Stimulated activated CD4-positive, alpha-beta T cell treated with anti-CD3 and anti-CD28 coated beads, Interleukin-12 subunit alpha, Interleukin-12 subunit beta, amount 100 ng/mL, for 4 hours (primary cell): ENCODE results near the gene PARP1.

Experiments used
- DNase-seq: peaks from one replicate; pipeline ENCODE4 v3.0.0-alpha.2; 2020

PARP1 gene

DNA sequence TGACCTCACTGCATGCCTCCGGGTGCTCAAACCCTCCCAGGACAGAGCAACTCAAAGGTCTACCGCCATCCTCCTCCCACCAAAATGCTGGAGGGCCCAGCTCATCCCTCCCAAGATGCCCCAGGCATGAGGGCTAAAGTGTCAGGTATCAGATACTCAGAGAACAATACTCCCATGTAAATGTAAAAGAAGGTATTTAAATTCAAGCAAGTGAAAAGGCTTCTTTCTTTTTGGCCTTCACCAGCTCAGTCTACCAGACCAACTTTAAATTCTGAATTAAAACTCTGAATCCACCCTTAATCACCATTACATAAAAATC, 3.0 kb downstream of the PARP1 start:
- no peak for DNase-seq

DNA sequence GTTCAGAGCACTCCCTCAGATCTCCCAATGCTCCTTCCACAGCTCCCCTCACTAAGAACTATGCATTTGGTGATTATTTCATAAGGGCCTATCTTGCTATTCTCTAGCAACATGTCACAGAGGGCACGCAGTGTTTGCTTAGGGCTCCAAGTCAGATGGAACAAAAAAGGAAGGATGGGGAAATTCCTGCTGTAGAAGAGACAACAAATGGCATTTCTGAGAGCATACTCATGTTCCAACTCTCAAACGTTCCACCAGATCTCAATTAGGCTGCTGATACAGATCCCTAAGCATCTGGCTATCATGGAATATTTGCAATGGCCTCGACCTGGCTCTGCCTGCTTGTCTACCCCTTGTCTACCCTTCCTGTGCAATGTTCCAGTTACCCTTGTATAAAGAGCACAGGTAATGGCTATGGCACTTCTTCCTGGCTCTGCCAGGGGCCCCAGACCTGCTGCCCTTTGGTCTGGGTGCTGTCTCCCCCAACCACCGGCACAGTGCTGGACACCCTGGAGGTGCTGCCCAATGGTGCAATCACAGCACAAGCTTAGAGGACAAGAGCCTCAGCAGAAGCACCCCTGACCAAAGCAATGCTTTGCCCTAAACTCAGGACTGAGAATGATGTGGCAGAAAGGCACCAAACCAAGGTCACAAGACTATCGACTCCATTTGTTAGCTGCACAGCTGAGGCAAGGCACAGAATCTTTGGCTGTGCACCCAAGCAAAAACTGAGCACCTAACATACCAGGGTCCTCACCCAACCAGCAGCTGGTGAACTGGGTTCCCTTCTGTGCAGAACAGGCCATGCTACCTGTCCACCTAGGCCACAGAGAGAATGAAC, 3.6 kb downstream of the PARP1 start:
- no peak for DNase-seq

DNA sequence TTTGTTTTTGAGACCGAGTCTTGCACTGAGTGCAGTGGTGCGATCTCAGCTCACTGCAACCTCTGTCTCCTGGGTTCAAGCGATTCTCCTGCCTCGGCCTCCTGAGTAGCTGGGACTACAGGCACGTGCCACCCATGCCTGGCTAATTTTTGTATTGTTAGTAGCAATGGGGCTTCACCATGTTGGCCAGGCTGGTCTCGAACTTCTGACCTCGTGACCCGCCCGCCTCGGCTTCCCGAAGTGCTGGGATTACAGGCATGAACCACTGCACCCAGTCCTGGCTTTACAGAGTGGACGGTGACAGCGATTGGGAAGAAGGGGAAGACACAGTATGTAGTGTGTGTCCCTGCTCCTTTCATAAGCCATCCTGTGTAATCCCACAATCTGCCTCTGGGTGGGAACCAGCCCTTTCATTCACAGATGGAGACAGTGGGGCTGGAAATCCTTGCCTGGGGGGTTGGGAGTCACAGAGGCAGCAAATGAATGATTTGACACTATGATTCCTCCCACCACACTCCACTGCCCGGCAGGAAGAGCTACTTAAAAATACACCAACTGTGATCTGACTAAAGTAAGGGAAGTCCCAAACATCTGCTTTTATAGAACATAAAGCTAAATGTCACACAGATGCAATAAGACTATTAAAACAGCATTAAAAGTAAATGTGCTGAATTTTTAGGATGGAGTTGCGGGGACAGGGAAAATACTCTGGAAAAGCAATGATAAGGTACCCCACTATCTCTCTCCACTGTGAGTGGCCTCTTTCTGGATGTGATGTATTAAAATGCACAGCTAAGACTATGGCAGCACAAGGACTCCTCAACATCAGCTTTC, 4.5 kb downstream of the PARP1 start:
- DNase-seq: no peak

DNA sequence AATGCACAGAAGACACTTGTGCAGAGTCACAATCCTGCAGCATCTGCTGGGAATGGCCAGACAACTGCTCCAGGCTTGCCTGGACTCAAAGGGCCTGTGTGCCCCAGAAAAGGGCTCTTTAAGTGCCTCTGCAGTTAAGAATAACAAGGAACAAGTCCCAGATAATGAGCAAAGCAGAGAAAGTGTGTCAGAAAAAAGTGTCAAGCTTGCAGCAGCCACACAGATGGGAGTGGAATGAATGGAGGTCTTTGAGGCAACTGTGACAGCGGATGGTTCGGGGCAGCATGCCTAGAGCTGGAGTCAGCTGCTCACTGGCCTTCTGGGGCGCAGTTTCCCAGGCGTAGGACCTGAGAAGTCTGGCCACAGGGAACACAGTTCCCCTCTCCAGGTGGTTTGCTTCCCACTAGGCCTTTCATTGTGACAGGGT, 5.1 kb downstream of the PARP1 start:
- no peak for DNase-seq

DNA sequence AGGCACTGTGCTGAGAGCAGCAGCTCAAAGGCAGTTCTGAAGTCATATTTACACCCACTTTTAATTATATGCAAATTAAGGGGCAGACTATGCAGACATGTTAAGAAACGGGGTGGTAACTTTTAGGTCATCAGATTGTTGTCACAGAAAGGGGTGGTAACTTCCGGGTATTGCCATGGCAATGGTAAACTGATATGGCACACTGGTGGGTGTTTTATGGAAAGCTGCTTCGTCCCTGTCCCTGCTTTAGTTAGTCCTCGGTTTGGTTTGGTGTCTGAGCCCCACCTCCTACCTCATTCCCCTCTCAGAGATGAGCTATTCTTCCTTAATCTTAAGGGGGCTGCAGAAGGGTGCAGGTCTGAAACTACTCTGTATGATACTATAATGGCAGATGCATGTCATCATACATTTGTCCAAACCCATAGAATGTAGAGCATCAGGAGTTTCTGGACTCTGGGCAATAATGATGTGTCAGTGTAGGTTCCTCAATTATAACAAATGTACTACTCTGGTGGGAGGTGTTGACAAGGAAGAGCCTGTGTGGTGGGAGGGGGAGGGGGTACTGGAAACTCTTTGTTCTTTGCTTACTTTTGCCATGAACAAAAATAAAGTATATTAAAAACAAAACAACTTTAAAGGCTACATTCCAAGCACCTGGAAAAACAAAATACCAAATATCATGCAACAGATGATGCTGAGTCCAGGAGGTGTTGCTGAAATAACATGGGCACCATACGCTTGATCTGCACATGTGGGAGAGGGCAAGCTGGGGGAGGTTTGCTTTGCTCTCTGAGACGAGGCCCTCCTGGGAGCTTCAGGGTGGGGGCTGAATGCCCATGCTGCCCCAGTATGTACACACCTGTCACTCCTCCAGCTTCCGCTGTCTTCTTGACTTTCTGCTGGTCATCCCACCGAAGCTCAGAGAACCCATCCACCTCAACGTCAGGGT, 6.3 kb downstream of the PARP1 start:
- no peak for DNase-seq

DNA sequence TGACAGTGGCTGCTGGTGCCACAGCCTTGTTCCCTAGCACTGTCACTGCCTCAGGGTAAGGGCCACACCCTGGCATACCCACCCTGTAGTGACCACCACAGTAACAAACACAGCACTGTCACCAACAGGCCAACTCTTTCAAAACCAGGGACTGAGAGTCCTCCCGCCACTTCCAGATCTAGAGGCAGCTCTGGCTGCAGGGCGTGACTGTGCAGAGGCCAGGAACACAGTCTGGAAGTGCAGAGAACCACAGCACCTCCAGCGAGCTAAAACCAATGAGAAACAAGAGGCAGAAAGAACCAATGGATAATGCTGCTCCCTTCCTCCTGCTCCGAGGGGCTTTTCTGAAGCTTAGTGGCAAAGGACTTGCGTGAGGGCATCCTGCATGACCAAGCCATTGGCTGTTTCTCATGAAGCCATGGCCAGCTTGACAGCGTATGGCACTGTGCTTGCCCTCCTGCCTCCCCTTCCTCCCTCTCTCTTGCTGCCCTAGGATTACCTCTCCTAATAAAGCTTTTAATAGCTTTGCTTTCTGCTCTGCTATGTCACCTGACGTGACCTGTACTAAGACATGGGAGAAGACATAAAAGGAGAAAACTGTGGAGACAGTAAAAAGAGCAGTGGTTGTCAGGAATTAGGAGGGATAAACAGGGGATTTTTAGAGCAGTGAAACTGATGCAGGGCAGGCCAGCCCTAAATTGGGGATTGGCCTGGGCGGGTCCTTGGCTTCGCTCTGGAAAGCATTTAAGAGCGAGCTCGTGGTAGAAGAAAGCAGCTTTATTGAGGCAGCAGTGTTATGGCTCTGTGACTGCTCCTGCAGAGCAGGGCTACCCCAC, 7.2 kb downstream of the PARP1 start:
- DNase-seq: no peak

DNA sequence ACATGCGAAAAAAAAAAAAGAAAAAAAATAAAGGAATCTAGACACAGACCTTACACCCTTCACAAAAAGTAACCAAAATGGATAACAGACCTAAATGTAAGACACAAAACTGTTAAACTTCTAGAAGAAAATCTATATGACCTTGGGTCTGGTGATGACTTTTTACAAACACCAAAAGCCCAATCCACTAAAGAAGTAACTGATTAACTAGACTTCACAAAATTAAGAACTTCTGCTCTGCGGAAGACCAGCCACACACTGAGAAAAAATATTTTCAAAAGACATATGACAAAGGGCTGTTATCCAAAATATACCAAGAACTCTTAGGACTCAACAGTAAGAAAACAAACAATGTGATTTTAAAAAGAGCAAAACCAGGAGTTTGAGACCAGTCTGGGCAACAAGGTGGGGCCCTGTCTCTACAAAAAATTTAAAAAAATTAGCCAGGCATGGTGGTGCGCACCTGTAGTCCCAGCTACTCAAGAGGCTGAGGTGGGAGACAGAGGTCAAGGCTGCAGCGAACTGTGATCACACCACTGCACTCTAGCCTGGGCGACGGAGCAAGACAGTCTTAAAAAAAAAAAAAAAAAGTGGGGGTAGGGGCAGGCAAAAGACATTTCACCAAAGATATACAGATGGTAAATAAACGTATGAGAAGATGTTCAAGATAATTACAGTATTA, 9.8 kb downstream of the PARP1 start:
- DNase-seq: no peak

DNA sequence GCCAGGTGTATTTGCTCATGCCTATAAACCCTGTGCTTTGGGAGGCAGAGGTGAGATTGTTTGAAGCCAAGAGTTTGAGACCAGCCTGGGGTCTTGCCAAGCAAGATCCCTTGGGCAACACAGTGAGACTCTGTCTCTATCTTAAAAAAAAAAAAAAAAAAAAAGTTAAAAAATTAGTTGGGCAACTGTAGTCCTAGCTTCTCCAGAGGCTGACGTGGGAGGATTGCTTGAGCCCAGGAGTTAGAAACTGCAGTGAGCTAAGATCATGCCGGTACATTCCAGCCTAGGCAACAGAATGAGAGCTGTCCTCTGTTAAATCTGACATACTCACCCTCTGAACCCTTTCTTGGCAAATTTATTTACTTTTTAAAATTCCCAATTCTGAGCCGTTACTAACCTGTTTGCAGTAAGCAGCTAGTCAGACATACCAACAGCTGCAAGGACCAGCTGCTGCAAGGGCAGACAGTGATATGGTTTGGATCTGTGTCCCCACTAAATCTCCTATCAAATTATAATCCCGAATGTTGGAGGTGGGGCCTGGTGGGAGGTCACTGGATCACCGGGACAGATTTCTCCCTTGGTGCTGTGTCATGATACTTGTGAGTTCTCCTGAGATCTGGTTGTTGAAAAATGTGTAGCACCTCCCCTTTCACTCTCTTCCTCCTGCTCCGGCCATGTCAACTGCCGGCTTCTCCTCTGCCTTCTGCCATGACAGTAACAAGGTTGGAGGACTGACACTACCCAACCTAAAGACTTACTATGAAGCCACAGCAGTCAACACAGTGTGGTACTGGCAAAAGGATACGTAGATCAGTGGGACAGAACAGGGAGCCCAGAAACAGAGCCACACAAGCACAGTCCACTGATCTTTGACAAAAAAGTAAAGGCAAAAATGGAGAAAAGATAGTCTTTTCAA, 10.6 kb downstream of the PARP1 start:
- no peak for DNase-seq

DNA sequence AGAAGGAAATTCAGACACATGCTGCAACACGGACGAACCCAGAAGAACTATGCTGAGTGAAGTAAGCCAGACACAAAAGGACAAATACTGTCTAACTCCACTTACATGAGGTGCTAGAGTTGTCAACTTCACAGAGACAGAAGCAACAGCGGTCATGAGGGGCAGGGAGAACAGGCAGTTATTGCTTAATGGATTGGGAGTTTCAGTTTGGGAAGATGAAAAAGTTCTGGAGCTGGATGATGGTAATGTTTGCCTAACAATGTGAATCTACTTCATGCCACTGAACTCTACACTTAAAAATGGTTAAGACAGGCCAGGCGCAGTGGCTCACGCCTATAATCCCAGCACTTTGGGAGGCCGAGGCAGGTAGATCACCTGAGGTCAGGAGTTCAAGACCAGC, 12.1 kb downstream of the PARP1 start:
- DNase-seq: no peak

DNA sequence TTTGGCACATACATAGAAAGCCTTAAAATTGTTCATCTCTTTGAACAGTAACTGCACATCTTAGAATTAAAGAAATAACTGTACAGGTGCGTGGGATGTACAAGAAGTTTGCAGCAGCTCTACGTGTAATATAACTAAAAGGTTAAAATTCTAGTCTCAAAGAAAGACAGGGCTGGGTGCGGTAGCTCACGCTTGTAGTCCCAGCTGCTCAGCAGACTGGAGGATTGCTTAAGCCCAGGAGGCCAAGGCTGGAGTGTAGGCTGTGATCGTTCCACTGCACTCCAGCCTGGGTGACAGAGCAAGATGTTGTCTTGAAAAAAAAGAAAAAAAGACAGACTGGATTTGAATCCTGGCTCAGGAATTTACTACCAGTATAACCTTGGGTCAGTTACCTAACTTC, 13.4 kb downstream of the PARP1 start:
- no peak for DNase-seq

DNA sequence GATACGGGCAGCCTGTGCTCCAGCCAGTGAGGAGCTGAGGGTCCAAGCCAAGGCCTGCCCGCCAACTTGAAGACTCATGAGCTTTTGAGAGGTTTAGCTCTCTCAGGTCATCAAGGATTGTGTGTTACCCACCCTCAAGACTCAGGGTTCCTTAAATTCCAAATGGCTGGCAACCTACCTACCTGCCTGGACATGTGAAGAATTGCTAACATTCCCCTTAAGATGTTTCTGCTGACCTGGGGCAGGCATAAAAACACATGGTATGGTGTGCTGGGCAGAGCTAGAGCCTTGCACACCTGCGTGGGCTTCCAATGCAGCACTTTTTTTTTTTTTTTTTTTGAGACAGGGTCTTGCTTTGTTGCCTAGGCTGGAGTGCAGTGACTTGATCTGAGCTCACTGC, 17.2 kb downstream of the PARP1 start:
- DNase-seq: no peak

DNA sequence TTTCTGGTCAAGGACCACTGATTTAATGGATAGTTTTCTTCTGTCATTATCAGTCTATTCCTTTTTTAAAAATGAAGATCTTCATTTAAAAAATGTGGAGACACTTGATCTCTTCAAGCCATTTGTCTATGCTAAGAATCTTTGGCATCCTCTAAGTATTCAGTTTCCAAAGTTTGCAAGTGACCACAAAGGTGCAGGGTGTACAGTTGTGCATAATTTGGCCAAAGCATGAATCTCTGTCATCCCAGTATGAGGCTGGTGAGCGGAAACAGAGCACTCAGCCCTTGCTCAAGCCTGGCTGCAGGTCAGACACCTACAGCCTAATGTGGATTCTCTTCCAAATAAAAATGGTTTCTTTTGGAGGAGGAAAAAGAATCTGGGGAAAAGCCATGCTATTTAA, 19.8 kb downstream of the PARP1 start:
- DNase-seq: no peak

DNA sequence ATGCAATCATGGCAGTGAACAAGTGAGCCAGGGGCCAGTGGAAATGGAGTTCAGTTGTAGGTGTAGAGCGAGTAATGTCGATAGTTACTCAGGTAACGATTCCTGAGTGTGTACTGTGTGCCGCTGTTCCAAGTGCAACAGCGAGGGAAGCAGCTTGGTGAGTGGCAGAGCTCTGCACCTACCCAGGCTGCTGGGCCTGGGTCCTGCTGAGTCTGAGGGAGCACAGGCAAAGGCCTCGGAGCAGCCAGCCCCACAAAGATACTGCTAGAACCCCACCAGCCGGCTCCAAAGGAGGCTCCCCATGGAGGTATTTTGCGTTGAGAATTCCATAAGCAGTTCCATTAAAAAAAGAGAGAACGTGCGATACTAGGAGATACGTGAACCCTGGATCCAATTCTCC, 23.2 kb downstream of the PARP1 start:
- DNase-seq: no peak

DNA sequence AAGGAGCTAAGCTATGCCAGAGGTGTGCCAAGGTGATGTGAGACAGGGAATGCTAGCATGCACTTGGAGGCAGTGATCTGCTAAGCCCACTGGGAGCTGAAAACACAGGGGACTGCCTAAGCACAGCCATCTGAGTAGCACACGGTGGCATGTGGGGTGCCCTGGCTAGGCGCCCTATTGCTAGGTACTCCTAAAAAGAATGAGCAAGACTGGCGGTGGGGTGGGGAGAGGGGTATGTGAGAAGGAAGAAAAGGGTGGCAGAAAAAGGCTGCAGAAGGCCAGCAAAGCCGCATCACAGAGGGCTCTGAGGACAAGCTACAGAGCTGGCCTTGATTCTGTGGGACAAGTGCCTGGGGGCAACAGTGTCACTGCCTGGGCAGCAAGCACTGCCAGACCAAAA, 23.9 kb downstream of the PARP1 start:
- no peak for DNase-seq

DNA sequence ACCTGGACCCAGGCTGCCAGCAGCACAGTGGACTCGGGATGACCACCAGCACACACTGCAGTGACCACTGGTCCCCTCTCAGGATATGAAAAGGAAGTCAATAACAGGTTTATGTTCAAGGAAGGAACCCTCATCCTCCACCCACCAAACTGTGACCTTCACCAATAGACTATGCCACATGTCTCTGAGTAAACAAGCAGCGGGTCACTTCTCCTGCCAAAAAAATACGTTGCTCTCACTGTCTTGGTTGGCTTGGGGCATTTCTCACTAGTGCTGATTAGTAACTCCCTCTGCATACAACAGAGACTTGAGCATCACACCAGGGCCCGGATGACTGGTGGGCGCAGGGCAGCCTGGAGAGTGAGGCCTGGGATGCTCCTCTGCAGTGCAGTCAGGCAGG, 25.9 kb downstream of the PARP1 start:
- no peak for DNase-seq

DNA sequence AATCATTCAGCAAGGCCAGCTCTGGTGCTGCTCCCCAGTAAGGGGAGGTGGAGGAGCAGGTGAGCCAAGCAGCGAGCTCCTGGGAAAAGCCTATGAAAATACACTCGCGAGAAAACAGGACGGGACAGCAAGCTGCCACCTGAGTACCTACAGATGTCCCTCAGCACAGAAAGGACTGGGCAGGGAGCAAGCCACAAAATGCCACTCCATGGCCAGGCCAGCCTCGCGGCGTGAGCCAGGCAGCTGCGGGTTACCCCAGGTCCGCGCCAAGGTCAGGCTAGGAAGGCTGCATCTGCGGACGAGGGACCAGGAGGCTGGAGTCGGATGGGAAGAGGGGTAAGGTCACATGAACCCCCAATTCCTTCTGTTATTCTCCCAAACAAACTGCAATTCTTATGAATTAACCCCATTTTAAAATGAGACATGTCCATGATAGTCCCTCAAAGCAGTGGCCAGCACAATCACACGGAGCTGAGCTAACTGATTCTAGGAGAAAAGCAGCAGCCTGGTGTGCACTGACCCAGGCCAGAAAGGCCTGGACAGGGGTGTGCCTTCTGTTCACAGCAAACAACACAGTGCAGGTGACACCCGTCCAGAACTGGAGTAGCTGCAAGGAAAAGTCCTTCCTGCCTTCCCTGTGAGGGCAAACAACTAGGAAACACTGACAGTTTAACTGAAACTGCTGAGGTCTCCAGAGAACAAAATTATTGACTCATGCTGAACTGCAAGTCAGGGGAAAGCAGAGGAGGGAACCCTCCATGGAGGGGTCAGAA, 26.5 kb downstream of the PARP1 start:
- DNase-seq: no peak

DNA sequence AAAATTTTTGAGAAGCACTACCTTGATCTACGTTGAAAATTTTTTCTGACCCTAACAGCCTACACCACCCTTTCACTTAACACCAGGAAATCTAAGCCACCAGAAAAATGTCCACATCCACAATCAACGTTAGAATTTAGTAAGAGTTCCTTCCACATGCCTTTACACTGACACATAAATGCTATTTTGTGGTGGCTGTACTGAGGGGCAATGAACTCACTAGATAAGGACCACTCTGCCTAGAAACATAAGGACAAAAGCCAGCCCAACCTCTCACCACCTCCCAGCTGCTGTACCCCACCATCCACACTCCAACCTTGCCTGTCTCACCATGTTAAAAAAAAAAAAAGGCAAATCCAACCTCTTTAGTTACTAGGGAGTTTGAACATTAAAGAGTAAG, 29.8 kb downstream of the PARP1 start:
- no peak for DNase-seq

DNA sequence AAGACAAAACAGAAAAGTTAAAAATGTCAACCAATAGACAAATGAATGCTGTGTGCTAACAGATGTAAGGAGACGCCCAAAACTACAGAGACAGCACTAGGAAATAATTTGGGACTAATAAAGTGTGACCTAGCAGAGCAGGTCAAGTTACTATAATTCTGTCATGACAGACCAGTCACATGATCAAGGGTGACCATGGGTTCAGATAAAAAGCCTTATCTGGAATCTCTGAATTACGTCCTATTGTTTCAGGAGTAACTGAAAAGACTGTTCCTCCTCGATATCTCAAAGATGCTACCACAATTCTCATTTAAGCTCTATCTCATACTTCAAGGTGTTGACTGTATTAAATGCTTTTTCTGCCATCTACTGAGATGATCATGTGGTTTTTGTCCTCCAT, 31.6 kb downstream of the PARP1 start:
- no peak for DNase-seq

DNA sequence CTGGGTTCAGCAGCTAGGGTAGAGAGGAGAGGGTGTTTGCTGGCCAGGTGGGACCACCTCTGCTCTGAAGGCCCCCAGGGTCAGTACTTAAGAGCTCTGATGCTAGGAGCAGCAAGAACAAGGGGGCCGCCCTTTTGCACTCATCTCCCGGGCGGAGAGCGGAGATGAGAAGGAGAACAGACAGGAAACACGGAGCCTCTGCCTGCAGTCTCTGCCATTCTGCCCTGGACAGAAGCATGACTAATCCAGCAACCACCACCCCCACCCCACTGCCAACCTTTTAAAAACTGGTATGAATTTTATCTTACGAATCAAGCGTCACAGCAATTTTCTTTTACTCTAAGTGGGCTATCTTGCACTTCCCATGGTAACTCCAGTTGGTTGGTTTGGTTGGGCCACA, 34.5 kb downstream of the PARP1 start:
- no peak for DNase-seq

DNA sequence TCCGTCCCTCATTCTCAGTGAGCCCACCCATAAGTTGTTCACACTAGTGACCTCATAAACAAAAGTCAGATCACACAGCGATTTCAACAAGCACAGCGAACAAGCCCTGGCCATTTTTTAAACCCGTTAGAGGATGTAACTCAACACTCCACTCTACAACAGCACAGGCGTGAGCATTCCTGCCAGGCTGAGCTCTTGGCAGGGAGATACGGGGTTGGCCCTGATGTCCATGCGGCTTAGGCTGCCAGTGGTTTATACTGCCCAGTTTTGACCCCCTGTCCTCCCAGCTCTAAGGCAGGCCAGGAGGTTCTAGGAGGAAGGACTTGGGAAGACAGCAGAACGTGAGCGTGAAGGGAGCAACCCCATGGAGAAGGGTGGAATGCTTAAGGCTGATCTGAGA, 35.0 kb downstream of the PARP1 start:
- DNase-seq: no peak
